Testis (tissue), 2 donors: Measurements from ENCODE around the gene UGT1A9.

Source experiments
- CTCF ChIP-seq, 3 experiments: fragments of 450-650 bp in 2 of 3; fragments of 200-600 bp in 1 of 3; sonication (generic) in 1 of 3; IDR thresholded peaks; one replicate each; pipeline ENCODE4 v1.5.1; 2016 to 2019; ENCODE audit warnings: antibody characterized with exemption in 3 of 3, mild to moderate bottlenecking in 2 of 3, moderate library complexity in 1 of 3
- POLR2A ChIP-seq: fragments of 450-650 bp; IDR thresholded peaks from one replicate; pipeline ENCODE4 v1.6.1; 2017; ENCODE audit warnings: antibody characterized with exemption, mild to moderate bottlenecking, moderate library complexity

DNA sequence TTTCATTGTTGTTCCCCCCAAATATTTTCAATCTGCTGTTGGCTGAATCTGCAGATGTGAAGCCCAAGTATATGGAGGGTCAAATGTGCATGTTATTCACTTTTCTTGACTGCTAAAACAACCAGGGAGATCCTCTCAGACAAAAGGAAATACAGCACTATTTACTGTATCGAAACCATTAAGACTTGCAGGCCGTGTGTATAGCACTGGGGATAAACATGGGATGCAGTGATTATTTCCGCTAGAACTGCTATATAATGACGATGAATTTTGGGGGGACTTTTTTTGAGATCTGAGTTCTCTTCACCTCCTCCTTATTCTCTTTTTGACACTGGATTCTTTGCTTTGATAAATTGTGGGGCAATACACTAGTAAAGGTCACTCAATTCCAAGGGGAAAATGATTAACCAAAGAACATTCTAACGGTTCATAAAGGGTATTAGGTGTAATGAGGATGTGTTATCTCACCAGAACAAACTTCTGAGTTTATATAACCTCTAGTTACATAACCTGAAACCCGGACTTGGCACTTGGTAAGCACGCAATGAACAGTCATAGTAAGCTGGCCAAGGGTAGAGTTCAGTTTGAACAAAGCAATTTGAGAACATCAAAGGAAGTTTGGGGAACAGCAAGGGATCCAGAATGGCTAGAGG is 84.9 kb downstream of the UGT1A9 start:
- TF ChIP-seq CTCF (IDR thresholded peaks at IDR 0.05) (no peak), POLR2A (no peak)
